Activated gamma-delta T cell treated with Interleukin-2 at 50 U/mL for 16 hours (primary cell): Measurements from ENCODE around the gene COL4A1.
A peak's percentile ranks its signal among the peaks of the same experiment; 100 is the strongest.
"Not testable (repeated sequence)": the region's sequence is repeated elsewhere in the genome, so short reads cannot be mapped to it uniquely, and the experiment has no call there.

Experiments used
- DNase-seq: peaks from one replicate; pipeline ENCODE4 v3.0.0-alpha.2; 2020

Gene COL4A1

DNA sequence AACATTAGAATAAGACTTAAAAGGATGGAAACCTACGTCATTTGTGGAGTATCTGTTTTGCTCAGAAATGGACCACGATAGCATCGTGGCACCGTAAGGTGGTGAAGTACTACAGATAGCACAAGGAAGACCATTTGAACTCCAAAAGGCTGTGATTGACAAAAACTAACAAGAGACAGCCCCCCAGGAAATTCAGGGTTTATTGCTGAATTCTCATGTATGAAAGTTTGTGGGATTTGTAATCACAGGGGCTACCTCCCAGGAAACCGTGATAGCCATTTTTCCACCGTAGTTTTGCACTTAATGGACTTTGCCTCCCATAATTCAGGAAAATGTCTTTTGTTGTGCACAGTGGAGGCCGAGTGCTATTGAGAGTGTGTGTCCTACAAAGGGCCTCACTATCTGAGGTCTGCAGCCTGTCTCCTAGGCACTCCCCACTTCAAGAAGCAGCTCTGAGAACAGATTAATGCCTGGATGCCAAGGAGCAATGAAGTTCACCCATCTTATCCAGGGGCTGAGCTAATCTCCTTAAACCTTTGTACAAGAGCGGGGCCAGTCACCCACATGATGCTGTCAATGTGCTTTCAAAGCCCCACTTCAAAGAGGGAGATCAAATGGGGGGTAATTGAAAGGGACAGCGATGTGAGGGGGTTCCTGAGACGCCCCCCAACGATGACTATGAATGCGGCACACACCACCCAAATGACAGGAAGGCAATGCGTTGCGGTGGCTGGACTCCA, 182.6 kb downstream of the COL4A1 start:
- DNase-seq: no peak

GRCh38 chr13:110123041-110123809, 183.7 kb downstream of the COL4A1 start:
- DNase-seq: no peak

DNA sequence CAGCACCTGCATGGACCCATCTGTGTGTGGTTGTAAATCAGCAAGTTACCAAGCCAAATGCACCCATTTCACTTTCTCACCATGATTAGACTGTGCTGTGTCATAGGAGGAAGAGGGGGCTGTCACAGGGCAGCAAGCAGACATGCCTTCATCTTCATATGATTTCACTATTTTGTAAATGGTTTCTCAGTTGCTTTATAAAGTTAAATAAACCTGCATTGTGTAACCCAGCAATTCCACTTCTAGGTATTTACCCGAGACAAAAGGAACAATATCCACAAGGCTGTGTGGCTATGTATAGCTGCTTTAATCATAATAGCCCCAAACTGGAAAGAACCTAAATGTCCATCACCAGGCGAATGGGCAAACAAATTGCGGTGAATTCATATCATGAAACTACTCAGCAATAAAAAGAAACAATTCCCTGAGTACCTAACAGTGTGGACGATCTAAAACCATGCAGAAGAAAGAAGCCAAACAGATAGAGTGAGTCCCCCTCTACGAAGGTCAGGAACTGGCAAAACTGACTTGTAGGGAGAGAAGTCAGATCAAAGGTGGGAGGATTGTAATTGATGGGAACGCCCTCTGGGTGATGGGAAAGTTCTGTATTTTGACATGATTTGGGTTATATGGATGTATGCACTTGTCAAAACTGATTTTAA, 185.4 kb downstream of the COL4A1 start:
- no peak for DNase-seq

- DNase-seq: no peak
These were observed 186.7 kb downstream of the COL4A1 start for GRCh38 chr13:110119935-110120905.

DNA sequence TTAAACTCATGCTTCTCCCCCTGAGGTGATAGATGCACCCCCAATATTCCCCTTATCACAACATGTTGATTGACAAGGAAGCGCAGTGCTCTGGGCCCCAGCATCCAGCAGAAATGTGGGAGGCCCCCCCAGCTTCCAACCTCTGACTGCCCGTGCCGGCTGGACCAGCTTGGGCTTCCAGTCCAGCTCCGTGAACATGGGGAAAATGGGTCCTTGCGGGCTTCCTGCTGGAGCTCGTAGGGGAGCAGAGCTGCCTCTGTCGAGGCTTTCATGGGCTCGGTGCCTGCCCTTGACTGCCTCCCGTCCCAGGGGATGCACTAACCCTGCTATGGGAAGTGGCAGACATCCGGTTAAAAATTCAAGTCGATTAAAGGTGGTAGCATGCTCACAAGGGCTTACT, 188.9 kb downstream of the COL4A1 start:
- DNase-seq: no peak

DNA sequence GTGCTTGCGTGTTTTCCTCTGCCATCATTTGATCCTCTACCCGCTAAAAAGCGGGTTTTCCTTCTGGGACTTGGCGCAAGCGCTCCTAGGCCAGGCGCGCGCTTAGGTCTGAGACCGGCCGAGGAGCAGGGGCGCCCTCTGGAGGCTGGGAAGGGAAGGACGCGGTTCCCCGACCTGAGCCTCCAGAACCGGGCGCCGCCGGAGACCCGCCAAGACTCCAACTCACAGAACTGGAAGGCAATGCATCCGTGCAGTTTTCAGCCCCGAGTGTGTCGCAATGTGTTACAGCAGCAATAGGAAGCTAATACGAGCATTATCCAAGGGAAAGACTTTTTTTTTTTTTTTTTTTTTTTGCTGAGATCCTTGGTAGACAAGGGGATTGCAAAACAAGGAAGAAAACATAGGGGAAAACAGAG, 190.9 kb downstream of the COL4A1 start:
- DNase-seq: peak; percentile 27

DNA sequence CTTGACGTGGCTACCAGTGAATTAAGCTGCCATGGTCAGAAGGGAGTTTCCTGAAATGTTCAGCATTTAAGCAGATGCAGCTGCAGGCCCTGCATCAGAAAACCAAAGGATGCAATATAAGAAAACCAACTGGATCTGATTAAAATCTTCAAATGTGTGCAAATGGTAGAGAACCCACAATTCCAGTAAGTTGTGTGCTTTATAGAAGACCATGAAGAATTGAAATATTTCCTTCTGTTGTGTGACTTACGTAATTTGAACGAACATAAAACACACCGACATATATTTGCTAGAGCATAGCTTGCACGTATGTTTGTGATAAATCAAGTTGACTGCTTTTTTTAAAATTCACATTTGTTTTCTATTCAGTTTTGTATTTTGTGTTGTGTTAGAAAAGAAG, 191.4 kb downstream of the COL4A1 start:
- no peak for DNase-seq

- DNase-seq: no peak
These were observed 192.6 kb downstream of the COL4A1 start for GRCh38 chr13:110114316-110114715.

DNA sequence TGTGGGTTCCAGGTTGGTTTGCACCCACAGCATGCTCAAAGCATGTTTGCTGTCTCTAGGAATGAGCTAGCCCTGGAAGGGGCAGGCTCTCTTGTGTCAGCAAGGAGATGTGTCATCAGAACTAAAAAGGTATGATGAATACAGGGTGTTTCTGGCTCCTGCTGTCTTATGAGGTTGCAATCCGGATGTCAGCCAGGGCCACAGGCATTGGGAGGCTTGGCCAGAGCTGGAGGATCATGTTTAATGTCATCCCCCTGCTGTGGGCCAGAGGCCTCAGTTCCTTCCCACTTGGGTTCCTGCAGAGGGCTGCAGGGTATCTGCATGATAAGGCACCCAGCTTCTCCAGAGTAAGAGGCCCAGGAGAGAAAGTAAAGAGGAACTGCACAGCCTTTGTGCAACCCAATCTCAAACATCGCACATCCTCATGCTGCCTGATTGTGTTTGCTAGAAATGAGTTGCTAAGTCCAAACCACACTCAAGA, 193.6 kb downstream of the COL4A1 start:
- no peak for DNase-seq

- not testable (repeated sequence) for DNase-seq
These were observed 194.6 kb downstream of the COL4A1 start for GRCh38 chr13:110112379-110112778.

GRCh38 chr13:110110783-110111182, 196.2 kb downstream of the COL4A1 start:
- DNase-seq: no peak

- DNase-seq: no peak
These were observed 197.0 kb downstream of the COL4A1 start for GRCh38 chr13:110109910-110110309.

DNA sequence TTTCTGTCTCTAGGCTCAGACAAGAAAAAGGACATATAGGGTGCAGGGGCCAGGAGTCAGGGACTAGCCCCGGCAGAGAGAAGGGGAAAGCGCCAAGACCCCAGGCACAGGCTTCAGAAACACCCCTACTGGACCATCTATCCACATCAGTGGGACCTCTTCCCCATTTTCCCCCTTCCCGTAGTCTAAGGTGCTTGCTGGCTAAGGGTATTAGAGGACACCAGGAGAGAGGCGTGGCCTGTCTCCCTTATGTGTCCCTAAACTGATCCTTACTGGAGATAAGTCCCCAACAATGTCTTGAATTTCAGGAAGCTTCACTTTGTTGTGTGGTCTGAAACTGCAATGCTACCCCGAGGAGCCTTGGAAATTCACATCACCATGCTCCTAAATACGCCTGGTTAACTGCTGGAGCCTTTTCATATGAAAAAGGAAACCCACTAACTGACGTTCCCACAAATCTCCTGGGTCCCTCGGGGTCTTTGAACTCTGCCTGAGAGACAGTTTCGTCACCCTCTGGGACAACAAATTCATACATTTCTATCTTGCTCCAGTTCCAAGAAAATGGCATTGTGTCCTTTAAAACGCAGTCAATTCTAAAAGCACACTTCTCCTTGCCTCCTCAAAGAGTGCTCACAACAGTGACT, 197.7 kb downstream of the COL4A1 start:
- no peak for DNase-seq

DNA sequence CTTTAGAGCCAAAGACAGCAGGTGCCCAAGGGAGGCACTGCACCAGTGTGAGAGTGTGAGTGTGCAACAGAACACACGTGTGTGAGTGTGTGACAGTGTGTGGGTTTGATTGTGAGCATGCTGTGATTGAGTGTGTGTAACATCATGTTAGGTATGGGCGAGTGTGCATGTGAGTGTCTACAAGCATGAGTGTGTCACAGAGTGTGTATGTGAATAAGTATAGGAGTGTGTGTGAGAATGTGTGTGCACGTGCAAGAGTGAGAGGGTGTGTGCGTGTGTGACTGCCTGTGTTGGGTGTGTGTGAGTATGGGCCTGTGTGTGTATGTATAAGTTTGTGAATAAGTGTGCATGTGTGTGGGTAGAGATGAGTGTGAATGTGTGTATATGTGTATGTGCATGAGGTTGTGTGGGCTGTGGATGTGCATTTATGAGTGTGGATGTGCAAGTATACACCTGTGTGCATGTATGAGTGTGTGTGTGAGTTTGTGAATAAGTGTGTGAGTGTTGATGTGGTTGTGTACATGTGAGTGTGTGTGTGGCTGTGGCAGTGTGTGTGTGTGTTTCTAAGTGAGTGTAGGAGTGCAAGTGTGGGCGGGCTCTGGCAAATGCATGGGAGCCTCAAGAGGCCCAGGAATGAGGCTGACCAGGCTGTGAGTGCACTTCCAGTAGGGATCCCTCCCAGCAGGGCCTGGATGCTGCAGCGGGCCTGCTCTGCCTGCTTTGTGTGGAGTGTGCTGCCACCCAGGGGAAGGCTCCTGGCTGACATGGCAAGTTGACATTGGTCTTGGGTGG, 198.4 kb downstream of the COL4A1 start:
- no peak for DNase-seq

DNA sequence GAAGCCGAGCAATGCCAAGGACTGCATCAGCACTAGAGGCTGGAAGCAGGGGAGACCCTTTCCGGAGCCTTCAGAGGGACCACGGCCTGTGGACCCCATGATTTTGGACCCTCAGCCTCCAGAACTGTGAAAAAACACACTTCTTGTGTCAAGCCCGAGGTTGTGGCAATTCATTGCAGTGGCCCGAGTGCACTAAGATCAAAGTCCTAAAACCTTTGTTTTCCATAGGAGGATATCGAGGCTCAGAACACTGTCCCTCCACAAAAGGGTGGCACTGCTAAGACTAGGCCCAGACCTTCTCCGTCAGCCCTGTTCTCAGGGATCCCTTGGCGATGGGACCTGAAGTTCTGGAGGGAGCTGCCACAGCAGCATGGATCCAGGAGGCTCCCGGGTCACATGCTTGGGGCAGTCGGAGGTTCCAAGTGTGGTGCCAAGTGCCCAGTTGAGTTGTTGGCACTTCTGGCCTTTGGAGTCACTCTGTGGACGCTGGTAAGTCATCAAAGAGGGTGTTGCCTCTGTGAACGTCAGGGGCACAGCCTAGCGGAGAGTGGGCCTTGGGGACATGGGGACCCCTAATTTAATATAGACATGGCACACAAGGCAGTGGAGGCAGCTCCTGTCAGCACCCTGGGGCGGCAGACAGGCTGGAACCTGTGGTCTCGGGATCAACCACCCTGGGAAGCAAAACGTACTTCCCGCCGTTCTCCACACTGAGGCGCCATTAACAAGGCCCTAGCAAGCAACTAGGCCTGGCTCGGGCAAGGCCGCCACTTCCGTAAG, 199.2 kb downstream of the COL4A1 start:
- DNase-seq: no peak

DNA sequence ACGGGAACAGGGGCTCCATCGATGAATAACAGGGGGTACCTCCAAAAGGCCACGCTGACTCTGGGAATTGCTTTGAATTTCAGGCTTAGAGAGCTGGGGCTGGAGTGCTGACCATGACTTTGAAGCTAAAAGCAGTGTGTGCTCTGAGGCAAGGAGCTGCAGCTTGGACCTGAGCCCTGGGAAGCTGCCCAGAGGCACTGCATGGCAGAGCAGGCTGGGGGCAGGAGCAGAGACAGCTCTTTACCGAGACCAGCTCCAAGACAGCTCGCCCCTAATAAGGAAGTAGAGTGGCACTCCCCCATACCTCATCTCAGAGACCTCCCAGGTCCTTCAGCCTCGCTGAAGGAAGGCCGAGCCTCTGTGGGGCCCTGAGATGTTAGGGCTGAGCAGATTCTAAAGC, 200.2 kb downstream of the COL4A1 start:
- no peak for DNase-seq

- no peak for DNase-seq
These were observed 201.8 kb downstream of the COL4A1 start for GRCh38 chr13:110105136-110105535.

DNA sequence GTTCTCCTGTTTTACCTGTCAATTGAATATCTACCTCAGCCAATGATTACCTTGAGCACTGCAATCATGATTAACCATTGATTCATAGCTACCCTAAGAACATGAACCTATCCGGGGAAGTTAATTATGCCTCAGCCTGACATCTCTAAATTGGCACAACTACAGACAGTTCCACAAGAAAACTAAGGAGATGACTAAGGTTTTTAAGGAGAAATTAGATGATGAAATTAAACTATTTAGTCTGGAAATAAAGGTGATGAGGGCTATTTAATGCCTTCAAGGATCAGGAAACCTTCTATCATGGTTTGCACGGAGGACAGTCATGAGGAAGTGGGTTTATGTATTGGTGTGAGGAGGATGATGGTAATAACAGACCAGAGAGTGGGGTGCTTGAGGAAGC, 203.4 kb downstream of the COL4A1 start:
- no peak for DNase-seq

GRCh38 chr13:110103026-110103425, 203.9 kb downstream of the COL4A1 start:
- no peak for DNase-seq

- DNase-seq: no peak
These were observed 204.9 kb downstream of the COL4A1 start for GRCh38 chr13:110102053-110102452.
